Activated CD4-positive, alpha-beta T cell treated with anti-CD3 and anti-CD28 coated beads for 1 hour (primary cell): ENCODE measurements around the gene RHBDF2.

Experiments used
- DNase-seq: peaks from one replicate; pipeline ENCODE4 v3.0.0-alpha.2; 2020

RHBDF2 gene

DNA sequence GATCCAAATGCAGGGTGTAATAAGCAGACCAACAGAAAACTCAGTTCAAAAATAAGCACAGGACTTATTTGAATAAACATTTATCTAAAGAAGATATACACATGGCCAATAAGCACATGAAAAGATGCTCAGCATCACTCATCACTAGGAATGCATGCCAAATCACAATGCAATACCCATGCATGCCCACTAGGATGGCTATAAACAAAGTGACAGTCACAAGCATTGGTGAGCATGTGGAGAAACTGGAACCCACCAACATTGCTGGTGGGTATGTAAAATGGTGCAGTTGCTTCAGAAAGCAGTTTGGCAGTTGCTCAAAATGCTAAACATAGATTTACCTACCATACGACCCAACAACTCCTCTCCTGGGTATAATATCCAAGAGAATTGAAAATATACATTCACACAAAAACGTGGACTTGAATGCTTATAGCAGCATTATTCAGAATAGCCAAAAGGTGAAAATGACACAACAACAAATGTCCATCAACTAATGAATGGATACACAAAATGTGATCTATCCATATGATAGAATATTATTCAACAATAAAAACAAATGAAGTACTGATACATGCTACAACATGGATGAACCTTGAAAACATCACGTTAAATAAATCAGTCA is 68.4 kb downstream of the RHBDF2 start:
- DNase-seq: no peak

- DNase-seq: no peak
Observed at GRCh38 chr17:76432004-76432403, 69.2 kb downstream of the RHBDF2 start.

GRCh38 chr17:76431509-76431908 is 69.7 kb downstream of the RHBDF2 start:
- no peak for DNase-seq

- DNase-seq: no peak
Observed at GRCh38 chr17:76428511-76428910, 72.7 kb downstream of the RHBDF2 start.

DNA sequence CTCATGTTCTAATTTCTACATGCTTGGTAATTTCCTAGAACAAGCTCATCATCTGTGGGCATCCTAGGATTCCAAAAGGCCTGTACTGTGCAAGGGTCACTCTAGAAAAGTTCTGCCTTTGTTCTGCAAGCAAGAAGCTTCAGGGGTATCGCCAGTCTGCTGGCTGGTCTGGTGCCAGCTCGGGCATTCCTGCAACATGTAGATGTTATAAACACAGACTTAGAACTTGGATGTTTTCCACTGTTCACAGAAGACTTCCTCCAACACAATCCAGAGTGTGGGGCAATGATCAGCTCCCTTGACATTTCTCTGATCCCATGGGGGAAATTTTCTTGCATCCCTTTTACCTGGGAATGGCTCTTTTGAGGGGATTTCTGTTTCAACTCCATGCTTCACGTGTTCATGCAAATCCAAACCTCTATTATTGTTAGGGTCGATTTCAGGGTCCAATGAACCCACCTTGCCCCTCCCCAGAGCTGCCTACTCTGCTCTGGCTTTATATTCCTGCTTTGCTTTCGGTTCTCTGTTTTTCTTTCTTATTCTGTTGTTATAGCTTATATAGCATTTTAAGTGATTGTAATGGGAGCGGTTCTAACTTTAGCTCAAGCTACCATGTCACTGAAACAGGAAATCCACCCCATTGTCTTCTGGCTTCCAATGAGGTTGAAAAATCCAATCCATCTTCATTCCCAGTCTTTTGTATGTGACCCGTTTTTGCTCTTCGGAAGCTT is 73.6 kb downstream of the RHBDF2 start:
- DNase-seq: no peak

DNA sequence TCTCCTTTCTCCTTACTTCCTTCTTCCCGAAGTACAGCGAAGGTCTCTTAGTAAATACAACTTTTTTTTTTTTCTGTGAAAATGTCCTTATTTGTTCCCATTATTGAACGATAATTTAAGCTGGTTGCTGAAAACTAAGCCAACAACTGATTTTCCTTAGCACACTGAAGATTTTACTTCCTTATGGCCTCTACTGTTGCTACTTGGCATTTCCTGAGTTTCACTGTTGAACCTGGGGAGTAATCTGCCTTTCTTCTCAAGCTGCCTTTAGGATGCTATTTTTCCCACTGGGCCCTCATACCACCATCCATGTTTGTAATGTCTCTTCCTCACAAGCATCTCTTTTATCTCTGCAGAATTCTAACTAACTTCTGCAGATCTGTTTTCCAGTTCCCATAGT is 74.4 kb downstream of the RHBDF2 start:
- DNase-seq: no peak

DNA sequence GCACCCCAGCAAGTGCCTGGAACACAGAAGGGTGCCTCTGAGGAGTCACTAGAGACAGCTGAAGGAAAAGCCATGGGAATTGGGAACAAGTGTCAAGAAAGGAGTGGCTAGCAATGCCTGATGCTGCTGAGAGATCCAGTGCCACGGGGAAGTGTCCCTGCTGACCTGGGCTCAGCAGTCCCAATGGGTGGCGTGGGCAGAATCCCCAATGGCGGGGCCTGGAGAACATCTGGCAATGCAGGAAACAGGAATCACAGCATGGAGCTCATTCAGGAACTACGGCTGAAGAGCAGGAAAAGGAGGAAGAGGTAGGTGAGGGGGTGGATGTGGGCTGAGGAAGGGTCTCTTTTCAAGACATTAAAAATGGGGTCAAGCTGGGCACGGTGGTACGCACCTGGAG is 78.4 kb downstream of the RHBDF2 start:
- DNase-seq: no peak

DNA sequence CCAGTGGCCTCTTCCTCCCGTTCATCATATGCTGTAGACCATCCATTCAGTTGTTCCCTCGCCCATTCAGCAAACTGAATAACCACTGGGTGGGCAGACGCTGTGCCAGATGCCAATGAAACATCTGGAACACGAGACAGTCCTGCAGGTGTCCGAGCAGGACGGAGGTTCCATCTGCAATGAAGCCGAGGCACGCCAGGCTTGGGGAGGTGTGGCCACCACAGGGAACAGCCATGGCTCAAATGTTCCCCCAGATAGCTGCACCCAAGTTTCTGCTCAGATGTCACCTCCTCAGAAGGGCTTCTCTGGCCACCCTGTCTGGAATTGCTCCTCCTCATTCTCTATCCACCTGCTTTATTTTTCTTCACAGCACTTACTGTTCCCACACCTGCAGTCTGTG is 78.8 kb downstream of the RHBDF2 start:
- no peak for DNase-seq

- DNase-seq: no peak
Observed at GRCh38 chr17:76421044-76421407, 80.2 kb downstream of the RHBDF2 start.
